ENCODE data around the gene CLEC11A.
"Not testable (repeated sequence)": the region's sequence is repeated elsewhere in the genome, so short reads cannot be mapped to it uniquely, and the experiment has no call there.

Gene CLEC11A

DNA sequence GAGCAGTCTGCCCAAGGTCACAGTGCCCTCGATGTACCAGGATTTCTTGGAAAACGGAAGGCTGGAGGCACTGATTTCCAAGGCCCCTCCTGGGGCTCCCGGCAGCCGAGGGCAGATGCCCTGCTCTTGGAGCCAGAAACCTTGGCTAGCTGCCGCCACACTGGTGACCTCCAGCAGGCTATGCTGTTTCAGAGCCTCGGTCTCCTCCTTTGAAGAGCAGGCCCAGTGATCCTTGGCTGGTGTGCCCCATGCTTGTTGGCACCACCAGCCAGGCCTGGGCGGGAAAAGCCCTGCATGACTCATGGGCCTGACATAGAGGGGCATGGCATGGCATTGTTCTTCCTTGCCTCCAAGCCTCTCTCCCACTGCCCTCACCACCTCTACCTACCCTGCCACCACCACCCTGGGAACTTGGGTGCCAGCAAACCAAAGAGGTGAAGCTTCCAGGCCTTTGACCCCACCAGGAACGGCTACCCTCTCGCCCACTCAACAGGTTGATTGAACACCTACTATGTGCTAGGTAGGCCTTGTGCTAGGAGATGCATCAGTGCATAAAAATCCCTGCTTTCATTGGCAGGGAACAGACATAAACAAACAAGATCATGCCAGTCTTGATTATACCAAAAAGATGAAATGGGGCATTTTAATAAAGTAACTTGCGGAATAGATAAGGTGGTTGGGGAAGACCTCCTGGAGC is 1.6 kb upstream of the CLEC11A start:
- DNase-seq (ENCODE audit: low spot score) (no peak), FAIRE-seq (no peak)

DNA sequence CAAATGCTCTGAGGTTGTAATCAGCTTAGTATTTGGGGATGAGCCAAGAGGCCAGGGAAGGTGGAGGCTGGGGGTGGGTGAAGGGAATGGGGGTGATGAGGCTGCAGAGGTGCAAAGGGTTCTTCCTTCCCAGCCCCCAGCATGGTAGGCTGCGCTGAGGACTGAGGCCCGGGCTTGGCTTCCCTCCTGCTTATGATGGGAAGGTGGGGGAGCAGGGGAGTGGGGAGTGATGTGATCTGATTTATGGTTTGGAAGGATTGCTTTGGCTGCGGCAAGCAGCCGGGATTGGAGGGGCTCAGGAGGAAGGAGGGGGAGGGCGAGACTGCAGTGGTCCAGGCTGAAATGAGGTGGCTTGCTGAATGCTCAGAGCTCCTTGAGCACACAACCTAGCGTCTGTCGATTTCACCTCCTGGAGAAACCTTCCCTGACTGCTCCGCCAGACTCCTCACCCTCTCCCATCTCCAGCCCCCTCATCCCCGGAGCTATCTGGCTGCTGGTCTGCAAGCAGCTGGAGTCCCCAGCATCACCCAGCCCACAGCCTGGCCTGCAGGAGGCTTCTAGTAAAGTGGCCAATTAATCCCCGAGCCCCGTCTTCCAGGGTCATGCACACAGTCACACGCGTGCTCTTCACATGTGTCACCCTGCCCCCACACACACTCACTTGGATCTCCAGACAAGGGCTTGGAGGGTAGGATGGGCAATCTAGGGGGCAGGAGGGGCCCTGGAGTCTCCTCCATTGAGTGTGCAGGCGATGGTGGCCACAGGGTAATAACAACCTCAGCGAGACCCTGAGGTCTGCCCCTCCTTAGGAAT is 757 bp upstream of the CLEC11A start:
- no peak for FAIRE-seq
- DNase-seq (ENCODE audit: low spot score): no peak

DNA sequence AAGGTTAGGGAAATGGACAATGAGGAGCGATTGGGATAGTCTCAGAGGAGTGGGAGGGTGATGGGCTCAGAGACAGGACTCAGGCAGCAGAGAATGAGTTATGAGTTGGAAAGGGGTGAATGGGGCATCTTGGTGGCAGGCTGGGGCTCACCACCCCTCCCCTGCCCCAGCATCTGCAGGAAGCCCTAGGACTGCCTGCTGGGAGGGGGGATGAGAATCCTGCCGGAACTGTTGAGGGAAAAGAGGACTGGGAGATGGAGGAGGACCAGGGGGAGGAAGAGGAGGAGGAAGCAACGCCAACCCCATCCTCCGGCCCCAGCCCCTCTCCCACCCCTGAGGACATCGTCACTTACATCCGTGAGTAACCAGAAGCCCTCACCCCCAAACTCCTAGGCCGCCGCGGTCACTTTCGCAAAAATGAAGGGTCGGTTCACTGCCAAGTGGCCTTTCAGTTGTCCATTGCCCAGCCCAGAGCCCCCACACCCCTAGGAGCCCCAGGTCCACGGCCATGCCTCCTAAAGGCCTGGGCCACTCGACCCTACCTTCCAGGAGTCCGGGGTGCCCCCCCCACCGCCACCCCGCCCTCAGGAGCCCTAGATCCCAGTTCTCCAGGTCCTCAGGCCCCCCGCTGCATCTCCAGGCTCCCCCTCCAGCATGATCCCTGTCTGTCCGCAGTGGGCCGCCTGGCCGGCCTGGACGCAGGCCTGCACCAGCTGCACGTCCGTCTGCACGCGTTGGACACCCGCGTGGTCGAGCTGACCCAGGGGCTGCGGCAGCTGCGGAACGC is 764 bp downstream of the CLEC11A start:
- no peak for FAIRE-seq
- DNase-seq (ENCODE audit: low spot score): no peak

DNA sequence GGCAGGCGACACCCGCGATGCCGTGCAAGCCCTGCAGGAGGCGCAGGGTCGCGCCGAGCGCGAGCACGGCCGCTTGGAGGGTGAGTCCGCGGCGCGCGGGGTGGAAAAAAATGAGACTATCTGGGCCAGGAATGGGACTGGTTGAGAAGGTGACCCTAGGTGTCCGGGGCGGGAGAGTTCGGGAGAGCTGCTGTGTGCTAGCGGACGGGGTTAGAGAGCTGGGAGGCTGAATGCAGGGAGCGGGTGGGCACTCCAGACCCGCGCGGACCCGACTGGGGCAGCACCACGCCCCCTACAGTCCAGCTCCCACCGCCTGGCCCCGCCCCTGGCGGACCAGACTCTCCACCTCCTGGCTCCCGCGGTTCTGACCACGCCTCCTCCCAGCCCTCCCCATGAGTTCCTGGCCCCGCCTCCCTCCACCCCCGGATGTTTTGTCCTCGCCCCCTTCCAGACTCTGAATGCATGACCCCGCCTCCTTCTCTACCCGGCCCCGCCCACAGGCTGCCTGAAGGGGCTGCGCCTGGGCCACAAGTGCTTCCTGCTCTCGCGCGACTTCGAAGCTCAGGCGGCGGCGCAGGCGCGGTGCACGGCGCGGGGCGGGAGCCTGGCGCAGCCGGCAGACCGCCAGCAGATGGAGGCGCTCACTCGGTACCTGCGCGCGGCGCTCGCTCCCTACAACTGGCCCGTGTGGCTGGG is 1.5 kb downstream of the CLEC11A start:
- DNase-seq (ENCODE audit: low spot score): peak; percentile 89
- peak; percentile 68 for FAIRE-seq

DNA sequence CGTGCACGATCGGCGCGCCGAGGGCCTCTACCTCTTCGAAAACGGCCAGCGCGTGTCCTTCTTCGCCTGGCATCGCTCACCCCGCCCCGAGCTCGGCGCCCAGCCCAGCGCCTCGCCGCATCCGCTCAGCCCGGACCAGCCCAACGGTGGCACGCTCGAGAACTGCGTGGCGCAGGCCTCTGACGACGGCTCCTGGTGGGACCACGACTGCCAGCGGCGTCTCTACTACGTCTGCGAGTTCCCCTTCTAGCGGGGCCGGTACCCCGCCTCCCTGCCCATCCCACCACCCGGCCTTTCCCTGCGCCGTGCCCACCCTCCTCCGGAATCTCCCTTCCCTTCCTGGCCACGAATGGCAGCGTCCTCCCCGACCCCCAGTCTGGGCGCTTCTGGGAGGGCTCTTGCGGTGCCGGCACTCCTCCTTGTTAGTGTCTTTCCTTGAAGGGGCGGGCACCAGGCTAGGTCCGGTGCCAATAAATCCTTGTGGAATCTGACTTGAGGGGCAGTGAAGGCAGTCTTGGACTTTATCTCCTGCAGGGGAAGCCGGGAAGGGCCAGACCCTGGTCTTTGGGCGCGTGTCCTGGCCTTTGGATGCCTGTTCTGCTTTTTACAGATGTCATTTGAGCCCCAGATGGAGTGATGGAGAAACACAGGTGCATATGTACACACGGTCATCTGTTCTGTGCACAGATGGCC is 2.2 kb downstream of the CLEC11A start:
- FAIRE-seq (no peak), DNase-seq (ENCODE audit: low spot score) (no peak)

DNA sequence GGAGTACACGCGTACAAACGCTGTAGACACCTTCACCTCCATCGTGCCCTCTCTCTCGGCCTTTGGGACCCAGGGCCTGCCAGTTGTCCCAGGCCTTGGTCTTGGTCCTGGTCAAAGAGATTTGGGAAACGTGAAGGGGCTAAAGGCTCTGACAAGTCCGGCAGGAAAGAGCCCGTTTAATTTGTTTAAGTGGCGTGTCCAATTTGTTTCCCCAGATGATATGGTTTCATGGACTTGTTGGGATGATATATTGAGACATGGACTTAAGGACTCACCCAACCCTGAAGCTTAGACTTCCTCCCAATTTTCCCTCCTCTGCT is 2.7 kb downstream of the CLEC11A start:
- no peak for FAIRE-seq
- no peak for DNase-seq (ENCODE audit: low spot score)

DNA sequence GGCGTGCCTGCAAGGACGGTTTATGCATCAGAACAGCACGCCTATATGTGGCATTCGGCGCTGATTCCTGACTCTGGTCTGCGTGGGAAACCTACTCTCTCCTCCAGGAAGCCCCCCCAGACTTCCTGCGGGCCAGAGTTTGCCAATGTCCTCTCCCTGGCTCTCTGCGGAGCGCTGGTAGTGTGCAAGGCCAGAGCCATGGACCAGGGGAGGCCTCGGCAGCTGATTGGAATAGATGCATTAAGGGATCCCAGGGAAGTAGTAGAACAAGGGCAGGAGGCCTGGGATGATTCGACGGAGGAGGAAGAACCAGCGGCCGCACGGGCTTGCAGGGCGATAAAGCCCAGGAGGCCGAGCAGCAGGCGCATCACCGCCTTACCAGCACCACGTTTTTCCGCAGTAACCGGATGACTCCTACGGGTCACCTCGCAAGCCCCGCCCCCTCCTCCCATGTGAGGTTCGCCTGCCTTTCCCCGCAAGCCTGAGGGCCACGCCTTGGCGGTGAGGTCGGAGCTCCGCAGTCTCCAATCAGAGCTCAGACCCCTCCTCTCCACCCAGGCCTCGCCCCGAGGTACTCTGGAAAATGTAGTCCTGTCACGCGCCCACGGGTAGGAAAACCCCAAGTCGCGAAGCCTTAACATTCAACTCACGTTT is 5.0 kb downstream of the CLEC11A start:
- FAIRE-seq (no peak), DNase-seq (ENCODE audit: low spot score) (no peak)

DNA sequence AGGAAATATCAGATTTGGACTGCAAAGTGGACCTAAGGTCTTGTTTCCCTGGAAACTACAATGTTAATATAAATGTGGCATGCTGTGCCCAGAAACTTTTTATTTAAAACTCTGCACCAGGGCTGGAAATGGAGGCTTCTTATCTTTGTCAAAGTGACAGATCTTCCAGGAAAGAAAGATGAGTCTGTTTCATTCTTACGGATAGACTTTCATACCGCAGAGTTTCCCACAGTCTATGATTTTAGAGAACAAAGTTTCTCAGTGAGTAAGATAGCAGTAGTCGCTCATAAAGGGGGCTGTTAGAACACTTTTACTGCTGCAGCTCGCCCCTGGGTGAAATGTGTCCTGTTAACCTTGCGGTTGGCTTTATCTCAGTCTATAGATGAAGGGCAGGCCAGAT is 6.7 kb downstream of the CLEC11A start:
- DNase-seq (ENCODE audit: low spot score): no peak
- FAIRE-seq: no peak

DNA sequence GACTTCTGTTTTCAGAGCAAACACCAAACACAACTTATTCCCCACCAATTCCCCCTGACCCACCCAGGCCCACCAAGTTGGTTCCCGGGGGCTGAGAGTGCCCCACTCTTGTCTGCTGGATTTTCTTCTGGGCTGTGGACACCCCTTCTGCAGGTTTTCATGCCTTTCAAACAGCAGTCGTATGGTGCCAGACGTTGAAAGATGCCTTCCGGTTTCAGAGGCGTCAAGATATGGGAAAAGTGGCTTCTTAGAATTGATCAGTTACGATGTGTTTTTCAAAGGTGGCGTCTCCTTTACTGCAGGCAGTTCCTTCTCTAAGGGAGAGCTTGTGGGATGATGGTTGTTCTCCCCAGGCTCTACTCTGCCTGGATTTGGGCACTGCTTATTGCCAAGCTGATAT is 12.7 kb downstream of the CLEC11A start:
- FAIRE-seq (no peak), DNase-seq (ENCODE audit: low spot score) (no peak)

DNA sequence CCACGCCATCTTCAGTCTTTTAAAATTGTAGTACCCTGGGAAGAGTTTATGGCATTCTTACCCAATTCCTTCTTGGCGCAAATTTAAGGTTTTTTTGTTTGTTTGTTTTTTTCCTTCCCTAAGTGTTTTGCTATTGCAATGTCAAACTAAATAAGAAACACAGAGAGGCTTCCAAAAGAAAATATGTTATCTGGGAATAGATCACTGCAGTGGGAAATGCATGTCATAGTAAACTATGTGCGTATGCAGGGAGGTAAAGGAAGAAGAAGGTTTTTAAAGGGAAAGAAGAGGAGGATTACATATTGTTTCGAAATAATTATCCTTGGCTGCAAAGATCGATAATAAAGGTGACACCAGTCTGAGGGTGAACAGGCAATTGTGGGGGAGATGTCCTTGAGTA is 13.2 kb downstream of the CLEC11A start:
- no peak for FAIRE-seq
- DNase-seq (ENCODE audit: low spot score): no peak

DNA sequence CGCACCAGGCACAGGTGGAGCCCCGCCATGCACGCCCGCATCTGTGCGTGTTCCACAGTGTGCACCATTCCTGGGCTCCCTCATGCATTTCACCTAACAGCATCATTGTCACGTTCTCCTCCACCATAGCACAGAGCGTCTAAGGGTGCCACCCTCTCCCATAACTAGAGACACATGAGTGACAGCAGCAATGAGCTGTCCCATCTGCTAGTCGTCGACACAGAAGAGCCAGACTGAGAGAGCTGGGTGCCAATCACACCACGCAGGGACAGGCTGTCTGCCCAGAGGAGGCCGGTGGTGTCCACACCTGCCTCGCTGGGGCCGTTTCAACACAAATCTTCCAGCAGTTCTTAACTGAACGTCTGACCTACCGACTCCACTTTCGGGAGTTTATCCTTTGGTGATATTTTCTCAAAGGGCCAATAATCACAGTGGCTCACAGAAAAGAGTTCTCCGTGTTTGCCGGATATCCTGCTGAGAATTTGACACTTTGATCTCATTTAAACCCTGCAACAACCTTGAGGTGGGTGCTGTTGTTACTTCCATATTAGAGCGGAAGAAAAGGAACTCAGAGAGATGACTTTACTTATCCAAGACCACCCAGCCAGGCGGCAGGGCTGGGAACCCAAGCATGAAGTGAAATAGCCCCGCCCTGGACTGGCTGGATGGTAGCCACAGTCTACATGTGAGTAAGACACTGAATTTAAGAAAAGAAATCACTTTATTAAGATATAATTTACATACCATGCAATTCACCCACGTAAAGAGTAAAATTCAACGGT is 16.2 kb downstream of the CLEC11A start:
- FAIRE-seq: no peak
- DNase-seq (ENCODE audit: low spot score): no peak

DNA sequence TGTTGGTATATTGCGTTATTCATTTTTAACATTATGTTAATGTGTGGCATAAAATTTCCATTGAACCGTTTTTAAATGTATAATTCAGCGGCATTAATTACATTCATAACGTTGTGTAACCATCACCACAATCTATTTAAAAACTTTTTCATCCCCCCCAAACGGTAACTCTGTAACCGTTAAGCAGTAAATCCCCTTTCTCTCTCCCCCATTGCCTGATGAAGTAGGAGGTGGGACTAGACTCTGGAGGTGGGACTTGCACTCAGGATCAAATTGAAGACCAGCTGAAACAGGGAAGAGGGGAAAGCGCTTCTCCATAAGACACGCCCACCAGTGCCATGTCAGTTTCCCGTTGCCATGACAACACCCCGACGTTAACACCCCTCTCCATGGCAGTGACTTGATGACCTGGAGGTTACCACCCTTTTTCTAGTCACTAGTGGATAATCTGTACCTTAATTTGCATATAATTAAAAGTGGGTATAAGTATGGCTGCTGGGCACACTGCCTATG is 16.8 kb downstream of the CLEC11A start:
- no peak for DNase-seq (ENCODE audit: low spot score)
- FAIRE-seq: no peak

DNA sequence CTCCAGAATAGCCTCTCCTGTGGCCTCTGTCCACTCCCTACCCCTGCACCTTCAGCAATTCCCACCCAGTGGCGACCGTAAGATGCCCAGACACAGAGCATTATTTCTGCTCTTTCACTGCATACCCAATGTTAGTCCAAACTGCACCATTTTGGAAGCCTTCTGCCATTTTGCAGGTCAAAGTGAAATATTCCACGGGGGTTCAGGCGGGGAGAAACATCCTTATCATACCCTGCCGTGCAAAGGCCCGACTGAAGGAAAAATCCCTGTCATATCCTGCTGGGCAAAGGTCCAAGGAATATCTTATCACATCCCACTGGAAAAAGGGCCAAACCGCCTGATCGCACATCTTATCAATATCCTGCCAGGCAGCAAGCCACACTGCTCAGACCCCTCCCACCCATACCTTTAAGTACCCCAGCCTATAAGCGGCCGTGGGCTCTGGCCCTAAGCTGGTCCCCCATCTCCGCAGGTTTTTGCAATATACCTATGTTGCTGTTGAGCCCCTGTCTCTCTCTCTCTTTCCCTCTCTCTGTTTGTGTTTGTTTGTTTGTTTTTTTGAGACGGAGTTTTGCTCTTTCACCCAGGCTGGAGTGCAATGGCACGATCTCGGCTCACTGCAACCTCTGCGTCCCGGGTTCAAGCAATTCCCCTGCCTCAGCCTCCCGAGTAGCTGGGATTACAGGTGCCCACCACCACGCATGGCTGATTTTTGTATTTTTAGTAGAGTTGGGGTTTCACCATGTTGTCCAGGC is 18.2 kb downstream of the CLEC11A start:
- DNase-seq (ENCODE audit: low spot score) (no peak), FAIRE-seq (no peak)

DNA sequence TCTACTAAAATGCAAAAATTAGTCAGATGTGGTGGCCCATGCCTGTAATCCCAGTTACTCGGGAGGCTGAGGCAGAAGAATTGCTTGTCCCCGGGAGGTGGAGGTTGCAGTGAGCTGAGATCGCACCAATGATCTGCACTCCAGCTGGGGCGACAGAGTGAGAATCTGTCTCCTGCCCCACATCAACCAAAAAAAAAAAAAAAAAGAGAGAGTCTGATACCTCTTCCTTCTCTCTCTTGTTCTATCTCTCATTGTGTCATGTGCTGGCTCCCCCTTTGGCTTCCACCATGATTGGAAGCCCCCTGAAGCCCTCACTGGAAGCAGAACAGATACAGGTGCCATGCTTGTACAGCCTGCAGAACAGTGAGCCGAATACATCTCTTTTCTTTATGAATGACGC is 20.4 kb downstream of the CLEC11A start:
- FAIRE-seq (no peak), DNase-seq (ENCODE audit: low spot score) (no peak)

DNA sequence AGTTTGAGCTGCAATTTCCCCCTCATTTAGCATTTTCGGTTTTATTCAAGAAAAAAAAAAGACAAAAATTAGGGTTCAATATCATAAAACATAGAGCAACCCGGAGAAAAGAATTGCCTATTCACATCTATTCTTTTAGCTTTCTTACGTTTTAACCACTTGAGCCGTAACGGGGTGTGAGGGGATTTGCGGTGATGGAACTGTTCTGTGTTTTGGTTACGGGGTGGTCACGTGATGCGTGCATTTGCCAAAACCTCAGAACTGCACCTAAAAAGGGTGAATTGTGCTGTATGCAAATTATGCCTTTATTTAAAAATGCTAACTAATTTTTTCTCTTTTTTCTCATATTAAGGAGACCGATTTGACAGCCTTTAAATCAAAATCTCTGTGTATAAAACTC is 22.1 kb downstream of the CLEC11A start:
- DNase-seq (ENCODE audit: low spot score) (no peak), FAIRE-seq (no peak)

DNA sequence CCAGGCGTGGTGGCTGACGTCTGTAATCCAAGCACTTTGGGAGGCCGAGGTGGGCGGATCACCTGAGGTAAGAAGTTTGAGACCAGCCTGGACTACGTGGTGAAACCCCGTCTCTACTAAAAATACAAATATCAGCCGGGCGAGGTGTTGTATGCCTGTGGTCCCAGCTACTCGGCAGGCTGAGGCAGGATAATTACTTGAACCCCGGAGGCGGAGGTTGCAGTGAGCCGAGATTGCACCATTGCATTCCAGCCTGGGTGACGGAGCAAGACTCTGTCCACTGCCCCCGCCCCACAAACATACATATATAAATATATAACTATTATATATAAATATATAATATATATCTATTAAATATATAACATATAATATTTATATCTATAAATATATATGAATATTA is 24.0 kb downstream of the CLEC11A start:
- not testable (repeated sequence) for DNase-seq (ENCODE audit: low spot score); FAIRE-seq

DNA sequence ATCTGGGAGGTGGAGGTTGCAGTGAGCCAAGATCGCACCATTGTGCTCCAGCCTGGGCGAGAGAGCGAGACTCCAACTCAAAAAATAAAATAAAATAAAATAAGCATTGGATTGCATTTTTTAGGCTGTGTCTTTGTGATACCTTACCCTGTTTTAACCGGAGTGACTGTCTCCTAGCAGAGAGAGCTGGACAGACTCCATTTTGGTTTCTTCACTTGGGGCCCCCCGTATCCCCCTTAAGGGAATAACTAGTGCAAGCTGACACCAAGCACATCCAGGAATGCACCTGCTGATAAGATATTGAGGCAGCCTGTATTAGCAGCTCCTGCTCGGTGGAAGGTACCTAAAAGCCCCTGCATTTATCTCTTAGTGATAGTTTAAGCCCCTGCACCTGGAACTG is 26.3 kb downstream of the CLEC11A start:
- FAIRE-seq (no peak), DNase-seq (ENCODE audit: low spot score) (no peak)

DNA sequence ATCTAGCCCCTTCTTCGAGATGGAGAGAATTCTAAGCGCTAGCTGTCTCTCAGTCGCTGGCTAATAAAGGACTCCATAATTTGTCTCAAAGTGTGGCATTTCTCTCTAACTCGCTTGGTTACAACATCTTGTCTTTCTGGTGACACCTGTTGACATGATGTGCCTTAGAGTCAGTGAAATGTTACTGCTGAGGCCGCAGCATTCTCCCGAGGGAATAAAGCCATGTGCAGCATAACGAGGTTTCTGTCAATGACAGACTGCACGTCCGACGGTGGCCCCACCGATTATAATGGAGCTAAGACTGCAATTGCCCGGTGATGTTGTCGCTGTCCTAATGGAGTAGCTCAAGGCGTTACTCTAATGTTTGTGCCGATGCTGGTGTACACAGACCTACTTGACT is 26.8 kb downstream of the CLEC11A start:
- FAIRE-seq (no peak), DNase-seq (ENCODE audit: low spot score) (no peak)

DNA sequence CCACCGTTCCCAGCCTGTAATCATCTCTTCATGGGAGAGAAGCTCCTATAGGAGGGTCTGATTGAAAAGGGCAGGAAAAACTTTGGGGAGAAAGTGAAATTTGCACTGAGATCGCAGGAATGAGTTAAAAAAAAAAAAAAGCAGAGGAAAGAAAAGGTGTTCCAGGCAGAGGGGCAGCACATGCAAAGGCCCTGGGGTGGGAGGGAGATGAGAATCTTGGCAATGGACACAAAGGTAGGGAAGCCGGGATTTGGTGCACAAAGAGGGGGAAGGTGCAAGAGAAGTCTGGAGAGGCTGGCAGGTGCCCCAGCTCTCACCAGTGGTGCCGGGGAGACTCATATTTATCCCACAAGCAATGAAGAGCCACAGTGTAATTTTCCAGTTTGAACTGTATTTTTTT is 30.7 kb downstream of the CLEC11A start:
- FAIRE-seq: no peak
- no peak for DNase-seq (ENCODE audit: low spot score)

All from RCC 7860 (cell line).